Heart left ventricle (tissue), 16 donors: Measurements from ENCODE around the gene PFKP. TPM values are rescaled to one million over a fixed set of nuclear protein-coding genes. Genes with fewer than 3 reads are reported as not detected.

Experiments
- ATAC-seq, 4 donors: fragments of 200-7000 bp; cut with Tn5 transposase; one replicate each; pipeline ENCODE4 v1.9.1; 2020 to 2022; ENCODE audit warnings: moderate library complexity in 4 of 4, mild to moderate bottlenecking in 3 of 4, moderate number of reproducible peaks in 1 of 4
- DNase-seq, 5 donors: peaks; one replicate each; pipeline ENCODE4 v3.0.0-alpha.2; 2020
- H3K27ac ChIP-seq, 12 donors: fragments of 200-600 bp; sonication (generic) in 4 of 12; one replicate each; pipeline versions ENCODE4 v1.5.0 to v1.8.0; 2016 to 2022; ENCODE audit warnings: mild to moderate bottlenecking in 2 of 12
- H3K27me3 ChIP-seq, 9 donors: fragments of 200-600 bp; sonication (generic) in 2 of 9; one replicate each; pipeline versions ENCODE4 v1.5.1 to v1.8.0; 2016 to 2022; ENCODE audit warnings: mild to moderate bottlenecking in 3 of 9
- H3K36me3 ChIP-seq, 9 donors: fragments of 200-600 bp; sonication (generic) in 2 of 9; one replicate each; pipeline versions ENCODE4 v1.5.0 to v1.8.0; 2018 to 2022; ENCODE audit warnings: mild to moderate bottlenecking in 2 of 9
- H3K4me1 ChIP-seq, 12 donors: fragments of 200-600 bp; sonication (generic) in 4 of 12; one replicate each; pipeline versions ENCODE4 v1.5.0 to v1.8.0; 2016 to 2022; ENCODE audit warnings: mild to moderate bottlenecking in 3 of 12
- H3K4me3 ChIP-seq, 12 donors: fragments of 200-600 bp; sonication (generic) in 4 of 12; one replicate each; pipeline versions ENCODE4 v1.5.0 to v1.8.0; 2017 to 2022; ENCODE audit warnings: mild to moderate bottlenecking in 9 of 12, moderate library complexity in 4 of 12
- H3K9me3 ChIP-seq, 12 donors: fragments of 200-600 bp; sonication (generic) in 4 of 12; one replicate each; pipeline versions ENCODE4 v1.5.0 to v1.8.0; 2016 to 2022; ENCODE audit warnings: mild to moderate bottlenecking in 1 of 12
- POLR2A ChIP-seq, 2 donors: fragments of 450-650 bp; IDR thresholded peaks; one replicate each; pipeline ENCODE4 v1.6.1; 2017; ENCODE audit warnings: antibody characterized with exemption in 2 of 2, mild to moderate bottlenecking in 2 of 2, moderate library complexity in 2 of 2
- WGBS, 4 donors: extraction: QIAGEN DNeasy Blood & Tissue Kit in 2 of 4; methylation state at CpG; one replicate each; pipeline versions ENCODE4 v1.1.5 to v1.1.7; 2013 to 2018; 5-methylcytosine and 5-hydroxymethylcytosine counted together
- intact Hi-C, 10 donors: fragments of 100-400 bp; cut with DNase I; formaldehyde crosslinking; loops; one replicate each; pipeline versions ENCODE4 v1.11.1 to v1.14.2; 2022
- polyA plus RNA-seq, 2 donors: library from polyadenylated mRNA; stranded (reverse); fragments of 200-250 nt; gene quantifications; one replicate each; pipeline ENCODE4 v1.2.3, GENCODE V29; 2013
- total RNA-seq, 9 donors: library from RNA; depleted of rRNA in 2 of 9; stranded (reverse); fragments of >200 nt in 2 of 9; fragmentation: NEBNext Ultra II Directional in 3 of 9; extraction: Animal tissue kit (Norgen Biotek cat#: 25700) in 3 of 9; gene quantifications; one replicate each; pipeline versions ENCODE4 v1.1.0 to v1.2.4, GENCODE V29; 2016 to 2023
- TF ChIP-seq, protein P1 (sequence below), 12 donors: fragments of 200-600 bp; sonication (generic) in 4 of 12; IDR thresholded peaks; one replicate each; pipeline versions ENCODE4 v1.5.0 to v1.8.0; 2018 to 2022; ENCODE audit warnings: antibody characterized with exemption in 12 of 12, mild to moderate bottlenecking in 5 of 12
- donor health status: ischemic (EF 13 %, LVEDD 7.1; RV severe dilation, severe dysfunction).
- donor health status: healthy with polysubstance abuse.
- donor health status: DM: no; HTN: yes; CAD: no.
- donor health status: DM: no; HTN: no; CAD: no.
- donor health status: ischemic (EF 25% LVEDD 6.9; RV normal size, moderate dysfunction).
- donor health status: ischemic (EF 25% LVEDD 5.7; RV mildly dilated, moderate dysfunction).
- donor health status: healthy.
- donor health status: DM: yes; HTN: yes; CAD: no.
- donor health status: ischemic (EF 35%, LVEDD 5.7; RV mildly dilated, moderate dysfunction).
- donor health status: nonischemic (EF 11% LVEDD 7.7; RV severe dilation, severe dysfunction).
- donor health status: DM: yes; HTN: yes; CAD: no.
- donor health status: PGD.
- donor health status: ischemic (EF 29% LVEDD 5.4; RV normal size, mild dysfunction).
- donor health status: nonischemic (EF 23%, LVEDD 6.1; RV moderate dilation, normal function).

The PFKP gene
- total and polyA plus RNA-seq, 11 donors: 68.0 to 318 (median 183) TPM

DNA sequence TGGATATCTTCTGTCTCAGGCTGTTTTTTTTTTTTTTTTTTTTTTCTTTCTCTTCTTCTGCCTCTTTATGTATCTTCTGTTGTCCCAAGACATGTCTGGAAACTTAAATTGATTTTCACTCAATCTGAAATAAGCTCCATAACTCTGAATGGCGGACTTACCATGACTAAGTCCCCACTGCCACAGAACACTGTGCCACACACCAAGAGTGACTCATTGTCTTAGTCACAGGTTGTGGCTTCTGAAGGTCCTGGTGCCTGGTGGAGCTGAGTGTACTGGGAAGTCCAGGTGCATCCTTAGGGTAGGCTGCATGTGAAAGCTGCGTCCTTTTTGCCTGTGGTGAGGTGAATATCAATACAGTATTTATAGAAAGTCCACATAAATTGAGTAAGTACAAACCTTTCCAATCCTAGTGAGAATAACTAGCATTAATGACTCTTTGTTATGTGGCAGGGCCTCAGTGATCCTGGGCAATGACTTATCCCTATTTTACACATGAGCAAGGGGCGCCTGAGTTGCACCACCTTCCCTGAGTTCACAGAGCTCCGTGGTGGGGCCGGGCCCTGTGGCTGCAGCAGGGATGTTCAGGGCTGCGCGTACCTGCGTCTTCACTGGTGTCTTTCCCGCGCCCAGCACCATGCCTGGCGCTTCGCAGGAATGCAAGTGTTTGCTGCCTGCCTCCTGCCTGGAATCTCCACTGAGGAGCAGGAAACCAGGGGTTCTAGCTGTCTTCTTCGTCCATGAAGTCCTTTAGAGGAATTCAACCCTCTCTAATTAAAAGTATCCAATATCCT is 4.3 kb downstream of the PFKP start:
- intact Hi-C loops: no loop called here
- DNase-seq (no peak), ATAC-seq (no peak)
- Histone ChIP-seq H3K36me3 (peaks cover 0 to 9% (median 3%) of the 10 kb centered on the region in 9 donors), H3K9me3 (no peaks in the 10 kb centered on the region), H3K4me3 (no peak overlapping the region), H3K27ac (no peak overlapping the region), H3K4me1 (peaks cover 0 to 59% (median 23%) of the 10 kb centered on the region in 12 donors), H3K27me3 (peaks cover 0 to 7% (median 0%) of the 10 kb centered on the region in 9 donors)
- WGBS, 4 donors: 80 to 91% (median 90%) methylated on average over 13 of the region's 13 CpGs
- TF ChIP-seq, protein P1, sequence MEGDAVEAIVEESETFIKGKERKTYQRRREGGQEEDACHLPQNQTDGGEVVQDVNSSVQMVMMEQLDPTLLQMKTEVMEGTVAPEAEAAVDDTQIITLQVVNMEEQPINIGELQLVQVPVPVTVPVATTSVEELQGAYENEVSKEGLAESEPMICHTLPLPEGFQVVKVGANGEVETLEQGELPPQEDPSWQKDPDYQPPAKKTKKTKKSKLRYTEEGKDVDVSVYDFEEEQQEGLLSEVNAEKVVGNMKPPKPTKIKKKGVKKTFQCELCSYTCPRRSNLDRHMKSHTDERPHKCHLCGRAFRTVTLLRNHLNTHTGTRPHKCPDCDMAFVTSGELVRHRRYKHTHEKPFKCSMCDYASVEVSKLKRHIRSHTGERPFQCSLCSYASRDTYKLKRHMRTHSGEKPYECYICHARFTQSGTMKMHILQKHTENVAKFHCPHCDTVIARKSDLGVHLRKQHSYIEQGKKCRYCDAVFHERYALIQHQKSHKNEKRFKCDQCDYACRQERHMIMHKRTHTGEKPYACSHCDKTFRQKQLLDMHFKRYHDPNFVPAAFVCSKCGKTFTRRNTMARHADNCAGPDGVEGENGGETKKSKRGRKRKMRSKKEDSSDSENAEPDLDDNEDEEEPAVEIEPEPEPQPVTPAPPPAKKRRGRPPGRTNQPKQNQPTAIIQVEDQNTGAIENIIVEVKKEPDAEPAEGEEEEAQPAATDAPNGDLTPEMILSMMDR (IDR thresholded peaks at IDR 0.05): no peak
- TF ChIP-seq POLR2A (IDR thresholded peaks at IDR 0.05): no peak

DNA sequence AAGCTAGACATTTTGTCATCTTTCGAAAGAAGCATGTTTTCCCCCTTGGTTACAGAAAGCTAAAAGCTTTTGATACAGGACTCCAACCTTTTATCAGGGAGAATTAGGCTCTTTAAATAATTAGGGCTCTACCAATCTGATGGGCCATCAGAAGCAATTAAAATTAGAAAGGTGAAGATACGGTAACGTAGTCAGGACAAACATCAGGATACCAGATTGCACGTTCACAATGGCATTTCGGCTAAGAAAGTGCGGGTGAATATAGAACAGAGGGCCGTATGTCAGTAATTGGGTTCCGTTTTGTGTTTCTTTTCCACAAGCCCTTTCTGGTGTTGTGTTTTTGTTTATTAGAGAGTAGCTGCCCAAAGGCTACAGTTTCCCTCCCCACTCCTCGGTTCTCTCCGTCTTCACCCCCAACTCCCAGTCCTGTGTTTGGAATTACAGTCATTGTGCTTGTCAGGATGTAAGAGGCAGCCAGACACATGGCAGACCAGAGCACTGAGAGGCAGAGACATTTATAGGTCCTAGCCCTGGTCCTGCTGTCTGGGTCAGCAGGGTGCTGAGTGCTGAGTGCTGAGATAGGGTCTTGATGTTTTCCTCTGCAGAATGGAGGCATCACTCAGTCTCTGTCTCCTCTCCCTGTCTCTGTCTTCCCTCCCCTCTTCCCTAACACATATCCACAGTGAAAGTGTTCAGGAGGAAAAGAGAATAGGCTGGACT is 5.5 kb downstream of the PFKP start:
- Histone ChIP-seq H3K9me3 (no peaks in the 10 kb centered on the region), H3K36me3 (peaks cover 0 to 9% (median 3%) of the 10 kb centered on the region in 9 donors), H3K4me3 (no peak overlapping the region), H3K4me1 (peaks cover 0 to 47% (median 19%) of the 10 kb centered on the region in 12 donors), H3K27ac (peak overlapping the region in 5 of 12 donors; percentile 19 to 65 (median 39)), H3K27me3 (no peaks in the 10 kb centered on the region)
- no peak for TF ChIP-seq POLR2A (IDR thresholded peaks at IDR 0.05)
- TF ChIP-seq, protein P1 (IDR thresholded peaks at IDR 0.05): no peak
- 60 to 71% (median 68%) methylated on average over 10 of the region's 10 CpGs for WGBS, 4 donors
- intact Hi-C loops: no loop called here
- ATAC-seq (peak; percentile 60 to 74 (median 62)), DNase-seq (no peak)

DNA sequence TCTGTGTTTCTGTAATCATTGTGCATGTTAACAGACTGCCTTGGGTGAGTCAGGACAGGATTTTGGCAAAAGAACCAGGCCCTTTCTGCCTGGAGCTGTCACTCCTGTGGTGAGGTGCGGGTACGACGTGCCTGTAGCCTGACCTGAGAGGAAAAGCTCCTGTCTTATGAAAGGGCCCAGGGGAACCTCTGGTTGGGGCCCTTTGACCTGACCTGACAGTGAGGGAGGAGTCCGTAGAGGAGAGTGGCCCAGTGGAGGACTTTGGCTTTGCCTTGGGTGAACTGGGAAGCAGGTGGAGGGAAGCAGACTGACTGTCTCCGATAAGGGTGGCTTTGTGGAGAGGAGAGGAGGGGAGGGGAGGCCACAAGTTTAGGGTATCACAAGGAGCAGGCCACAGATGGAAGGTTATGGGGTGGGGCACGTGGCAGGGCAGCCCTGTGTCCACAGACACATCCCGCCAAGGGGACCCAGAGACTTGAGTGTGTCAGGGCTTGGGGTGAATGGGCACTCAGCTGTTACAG is 6.9 kb downstream of the PFKP start:
- TF ChIP-seq, protein P1 (IDR thresholded peaks at IDR 0.05): no peak
- TF ChIP-seq POLR2A (IDR thresholded peaks at IDR 0.05): no peak
- H3K27me3 ChIP-seq: no peaks in the 10 kb centered on the region
- WGBS, 4 donors: 55 to 73% (median 71%) methylated on average over 4 to 7 of the region's 7 CpGs
- peaks cover 0 to 9% (median 3%) of the 10 kb centered on the region in 9 donors for H3K36me3 ChIP-seq
- DNase-seq (no peak), ATAC-seq (peak in 3 of 4 donors; percentile 56 to 62 (median 61))
- no peak overlapping the region for H3K4me3 ChIP-seq
- peaks cover 0 to 37% (median 18%) of the 10 kb centered on the region in 12 donors for H3K4me1 ChIP-seq
- intact Hi-C loops: no loop called here
- H3K27ac ChIP-seq: peak overlapping the region in 6 of 12 donors; percentile 22 to 65 (median 43)
- H3K9me3 ChIP-seq: no peaks in the 10 kb centered on the region
